Left lobe of liver (tissue), 1 donor: ENCODE data around the gene OSBPL9. TPM values are rescaled to one million over a fixed set of nuclear protein-coding genes. Genes with fewer than 3 reads are reported as not detected.

Experiments used
- total RNA-seq: library from RNA; stranded (reverse); gene quantifications from one replicate; pipeline ENCODE4 v1.2.1, GENCODE V29; 2021
- donor health status: DM: no; HTN: yes; CAD: no.

The OSBPL9 gene
- total RNA-seq, 1 donor from 2014 or later: 61.1 TPM

Other genes starting within 250 kb of the OSBPL9 start
- gene EPS15, start 97.8 kb upstream of the OSBPL9 start, total RNA-seq: 26.1 TPM